Stimulated activated effector memory CD8-positive, alpha-beta T cell treated with anti-CD3 and anti-CD28 coated beads, Interleukin-12 subunit alpha, Interleukin-12 subunit beta, amount 100 ng/mL, for 72 hours (primary cell): ENCODE measurements around the gene SLC50A1.

ENCODE experiments used
- ATAC-seq: fragments of 150-1000 bp; cut with Tn5 transposase; 2 replicates; pipeline ENCODE4 v1.10.0; 2021
- DNase-seq, 2 donors: peaks; one replicate each; pipeline ENCODE4 v3.0.0; 2021 to 2022; ENCODE audit warnings: low spot score in 2 of 2
- H3K27ac Mint-ChIP-seq: one replicate; pipeline ENCODE4 v1.8.0; 2022; ENCODE audit warnings: mild to moderate bottlenecking, mixed read lengths
- H3K36me3 Mint-ChIP-seq: one replicate; pipeline ENCODE4 v1.8.0; 2022; ENCODE audit warnings: mild to moderate bottlenecking, mixed read lengths
- H3K4me1 Mint-ChIP-seq: one replicate; pipeline ENCODE4 v1.8.0; 2022; ENCODE audit warnings: mixed read lengths
- H3K4me3 Mint-ChIP-seq: one replicate; pipeline ENCODE4 v1.8.0; 2022; ENCODE audit warnings: mild to moderate bottlenecking, mixed read lengths
- H3K9me3 Mint-ChIP-seq: one replicate; pipeline ENCODE4 v1.8.0; 2022; ENCODE audit warnings: mixed read lengths

The SLC50A1 gene

GRCh38 chr1:155125946-155126555 is 9.6 kb upstream of the SLC50A1 start:
- ATAC-seq (no peak), DNase-seq (no peak)
- Mint-ChIP-seq H3K9me3 (no peaks in the 10 kb centered on the region), H3K4me1 (peaks cover 33% of the 10 kb centered on the region), H3K36me3 (no peaks in the 10 kb centered on the region), H3K27ac (no peak overlapping the region), H3K4me3 (peak overlapping the region; percentile 83)

- Mint-ChIP-seq H3K9me3 (no peaks in the 10 kb centered on the region), H3K4me1 (peaks cover 35% of the 10 kb centered on the region), H3K27ac (peak overlapping the region; percentile 50), H3K36me3 (no peaks in the 10 kb centered on the region), H3K4me3 (peak overlapping the region; percentile 83)
- no peak for DNase-seq
- ATAC-seq = peak; percentile 78
Observed at GRCh38 chr1:155126556-155127104, 9.0 kb upstream of the SLC50A1 start.

GRCh38 chr1:155127105-155127966 is 8.3 kb upstream of the SLC50A1 start, which contains the start of gene EFNA1:
Gene EFNA1 (plus strand): TSS chr1:155127876. CDS start chr1:155127978, 102 bp downstream.
- ATAC-seq (peak; percentile 75), DNase-seq (peak; percentile 34 to 63)
- Mint-ChIP-seq H3K9me3 (no peaks in the 10 kb centered on the region), H3K4me1 (peaks cover 39% of the 10 kb centered on the region), H3K36me3 (no peaks in the 10 kb centered on the region), H3K27ac (peak within 1 kb of the TSS; percentile 50), H3K4me3 (peak within 1 kb of the TSS; percentile 83)

- no peak for DNase-seq
- no peaks in the 10 kb centered on the region for H3K9me3 Mint-ChIP-seq
- peaks cover 39% of the 10 kb centered on the region for H3K4me1 Mint-ChIP-seq
- peak overlapping the region; percentile 83 for H3K4me3 Mint-ChIP-seq
- no peak for ATAC-seq
- peaks cover 3% of the 10 kb centered on the region for H3K36me3 Mint-ChIP-seq
- H3K27ac Mint-ChIP-seq = peak overlapping the region; percentile 43
Observed at GRCh38 chr1:155127967-155128754, 7.5 kb upstream of the SLC50A1 start.

DNA sequence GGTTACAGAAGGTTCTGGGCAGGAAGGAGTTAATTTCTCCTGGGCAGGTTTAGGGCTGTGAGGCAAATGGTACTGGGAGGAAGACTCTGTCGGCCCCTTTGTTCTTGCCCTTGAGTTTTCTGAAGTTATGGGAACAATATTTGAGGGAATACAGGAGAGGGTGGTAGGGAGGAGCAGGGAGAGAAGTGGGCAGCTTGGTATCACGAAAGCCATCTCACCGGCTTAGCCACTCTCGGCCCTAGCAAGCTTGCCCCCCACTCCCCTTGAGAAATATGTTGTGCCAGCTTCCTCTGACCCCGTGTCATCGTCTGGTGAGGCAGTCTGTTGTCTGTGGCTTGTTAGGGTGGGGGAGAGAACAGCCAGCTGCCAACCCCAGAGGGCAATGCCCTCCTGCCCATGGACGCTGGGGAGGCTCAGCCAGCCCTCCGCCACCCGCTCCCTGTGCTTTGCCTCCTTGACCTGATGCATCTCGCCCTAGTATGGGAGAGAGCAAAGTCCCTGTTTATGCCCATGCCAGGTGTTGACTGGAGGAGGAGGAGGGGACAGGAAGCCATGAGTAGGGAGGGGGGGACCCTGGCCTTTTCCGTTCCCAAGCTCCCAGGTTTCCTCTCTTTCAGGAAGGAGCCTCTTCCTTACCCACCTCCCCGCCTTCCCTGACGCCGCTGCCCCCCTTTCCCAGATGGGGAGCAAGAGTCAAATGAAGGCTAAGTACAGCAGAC is 6.7 kb upstream of the SLC50A1 start:
- peak overlapping the region; percentile 83 for H3K4me3 Mint-ChIP-seq
- no peaks in the 10 kb centered on the region for H3K9me3 Mint-ChIP-seq
- DNase-seq (no peak), ATAC-seq (no peak)
- H3K27ac Mint-ChIP-seq = no peak overlapping the region
- peaks cover 39% of the 10 kb centered on the region for H3K4me1 Mint-ChIP-seq
- H3K36me3 Mint-ChIP-seq = peaks cover 6% of the 10 kb centered on the region

DNA sequence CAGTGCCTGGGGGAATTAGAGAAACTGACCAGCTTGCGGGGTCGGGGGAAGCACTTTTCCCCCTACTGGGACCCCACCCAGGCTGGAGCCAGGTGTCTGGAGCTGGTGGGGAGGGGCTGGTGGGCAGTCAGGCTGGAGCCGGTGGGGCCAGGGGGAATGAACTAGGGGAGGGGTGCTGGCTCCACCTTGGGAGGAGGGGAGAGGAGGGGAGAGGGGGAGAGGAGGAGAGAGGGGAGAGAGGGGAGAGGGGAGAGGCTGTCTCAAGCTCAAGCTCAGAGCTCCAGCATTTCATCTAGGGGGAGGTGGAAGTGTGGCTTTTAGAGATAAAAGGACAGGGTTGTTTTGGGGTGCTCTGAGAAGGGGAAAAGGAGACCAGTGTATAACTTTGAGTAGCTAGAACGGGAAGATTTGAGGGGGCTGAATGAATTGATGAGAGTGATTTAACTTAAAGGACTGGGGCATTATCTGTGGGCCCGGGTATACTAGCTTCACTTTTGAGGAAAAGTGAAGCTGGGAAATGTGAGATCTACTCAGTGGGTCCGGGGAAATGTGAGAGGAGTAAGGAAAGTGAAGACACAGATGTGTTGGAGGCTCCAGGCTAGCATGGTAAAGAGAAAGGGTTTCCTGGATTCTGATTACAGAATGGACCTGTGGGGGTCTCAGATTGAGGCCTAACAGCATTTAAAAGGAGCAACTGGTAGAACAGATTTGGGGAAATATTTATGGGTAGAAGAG is 5.2 kb upstream of the SLC50A1 start:
- H3K9me3 Mint-ChIP-seq = no peaks in the 10 kb centered on the region
- H3K4me3 Mint-ChIP-seq = no peak overlapping the region
- H3K4me1 Mint-ChIP-seq = peaks cover 47% of the 10 kb centered on the region
- DNase-seq = no peak
- H3K27ac Mint-ChIP-seq = no peak overlapping the region
- ATAC-seq = no peak
- H3K36me3 Mint-ChIP-seq = peaks cover 14% of the 10 kb centered on the region

DNA sequence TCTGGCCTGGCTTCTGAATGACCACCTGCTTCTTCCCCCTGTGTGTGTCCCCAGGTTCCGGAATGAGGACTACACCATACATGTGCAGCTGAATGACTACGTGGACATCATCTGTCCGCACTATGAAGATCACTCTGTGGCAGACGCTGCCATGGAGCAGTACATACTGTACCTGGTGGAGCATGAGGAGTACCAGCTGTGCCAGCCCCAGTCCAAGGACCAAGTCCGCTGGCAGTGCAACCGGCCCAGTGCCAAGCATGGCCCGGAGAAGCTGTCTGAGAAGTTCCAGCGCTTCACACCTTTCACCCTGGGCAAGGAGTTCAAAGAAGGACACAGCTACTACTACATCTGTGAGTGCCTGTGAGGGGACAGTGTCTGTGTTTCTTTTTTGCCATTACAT is 4.4 kb upstream of the SLC50A1 start:
- DNase-seq (no peak), ATAC-seq (no peak)
- no peak overlapping the region for H3K4me3 Mint-ChIP-seq
- peaks cover 53% of the 10 kb centered on the region for H3K4me1 Mint-ChIP-seq
- peaks cover 22% of the 10 kb centered on the region for H3K36me3 Mint-ChIP-seq
- no peak overlapping the region for H3K27ac Mint-ChIP-seq
- no peaks in the 10 kb centered on the region for H3K9me3 Mint-ChIP-seq

DNA sequence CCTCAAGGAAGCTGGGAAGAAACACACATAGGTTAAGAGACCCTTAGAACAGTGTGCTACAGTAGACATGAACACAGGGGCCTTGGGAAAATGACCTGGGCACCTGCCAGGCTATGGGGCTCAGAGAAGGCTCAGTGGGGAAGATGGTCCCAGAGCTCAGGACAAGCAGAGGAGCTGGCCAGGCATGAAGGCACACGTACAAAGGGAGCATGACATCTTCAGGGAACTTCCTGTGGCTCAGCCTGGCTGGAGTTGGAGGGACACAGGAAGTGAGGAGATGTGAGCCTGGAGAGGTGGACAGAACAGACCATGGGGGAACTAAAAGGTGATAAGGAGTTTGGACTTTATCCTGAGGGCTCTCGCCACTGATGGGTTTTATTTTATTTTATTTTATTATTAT is 3.8 kb upstream of the SLC50A1 start:
- H3K27ac Mint-ChIP-seq = no peak overlapping the region
- ATAC-seq (no peak), DNase-seq (no peak)
- H3K4me1 Mint-ChIP-seq = peaks cover 50% of the 10 kb centered on the region
- peaks cover 28% of the 10 kb centered on the region for H3K36me3 Mint-ChIP-seq
- no peak overlapping the region for H3K4me3 Mint-ChIP-seq
- H3K9me3 Mint-ChIP-seq = no peaks in the 10 kb centered on the region

DNA sequence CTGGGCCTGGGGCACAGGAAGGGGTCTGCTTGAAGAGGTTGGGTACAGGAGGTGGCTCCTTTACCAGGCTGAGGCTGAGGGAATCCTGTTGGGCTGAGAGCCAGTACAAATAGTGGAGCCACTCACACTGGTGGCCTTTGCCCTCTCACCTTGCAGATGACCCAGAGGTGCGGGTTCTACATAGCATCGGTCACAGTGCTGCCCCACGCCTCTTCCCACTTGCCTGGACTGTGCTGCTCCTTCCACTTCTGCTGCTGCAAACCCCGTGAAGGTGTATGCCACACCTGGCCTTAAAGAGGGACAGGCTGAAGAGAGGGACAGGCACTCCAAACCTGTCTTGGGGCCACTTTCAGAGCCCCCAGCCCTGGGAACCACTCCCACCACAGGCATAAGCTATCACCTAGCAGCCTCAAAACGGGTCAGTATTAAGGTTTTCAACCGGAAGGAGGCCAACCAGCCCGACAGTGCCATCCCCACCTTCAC is 1.8 kb upstream of the SLC50A1 start:
- H3K36me3 Mint-ChIP-seq = peaks cover 48% of the 10 kb centered on the region
- ATAC-seq = no peak
- H3K4me1 Mint-ChIP-seq = peaks cover 52% of the 10 kb centered on the region
- DNase-seq = no peak
- H3K9me3 Mint-ChIP-seq = no peaks in the 10 kb centered on the region
- H3K4me3 Mint-ChIP-seq = no peak overlapping the region
- no peak overlapping the region for H3K27ac Mint-ChIP-seq

DNA sequence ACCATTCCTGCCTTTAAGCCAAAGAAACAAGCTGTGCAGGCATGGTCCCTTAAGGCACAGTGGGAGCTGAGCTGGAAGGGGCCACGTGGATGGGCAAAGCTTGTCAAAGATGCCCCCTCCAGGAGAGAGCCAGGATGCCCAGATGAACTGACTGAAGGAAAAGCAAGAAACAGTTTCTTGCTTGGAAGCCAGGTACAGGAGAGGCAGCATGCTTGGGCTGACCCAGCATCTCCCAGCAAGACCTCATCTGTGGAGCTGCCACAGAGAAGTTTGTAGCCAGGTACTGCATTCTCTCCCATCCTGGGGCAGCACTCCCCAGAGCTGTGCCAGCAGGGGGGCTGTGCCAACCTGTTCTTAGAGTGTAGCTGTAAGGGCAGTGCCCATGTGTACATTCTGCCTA is 1.3 kb upstream of the SLC50A1 start:
- Mint-ChIP-seq H3K4me3 (peak overlapping the region; percentile 98), H3K4me1 (peaks cover 50% of the 10 kb centered on the region), H3K9me3 (no peaks in the 10 kb centered on the region), H3K36me3 (peaks cover 53% of the 10 kb centered on the region), H3K27ac (no peak overlapping the region)
- no peak for ATAC-seq
- DNase-seq = no peak

DNA sequence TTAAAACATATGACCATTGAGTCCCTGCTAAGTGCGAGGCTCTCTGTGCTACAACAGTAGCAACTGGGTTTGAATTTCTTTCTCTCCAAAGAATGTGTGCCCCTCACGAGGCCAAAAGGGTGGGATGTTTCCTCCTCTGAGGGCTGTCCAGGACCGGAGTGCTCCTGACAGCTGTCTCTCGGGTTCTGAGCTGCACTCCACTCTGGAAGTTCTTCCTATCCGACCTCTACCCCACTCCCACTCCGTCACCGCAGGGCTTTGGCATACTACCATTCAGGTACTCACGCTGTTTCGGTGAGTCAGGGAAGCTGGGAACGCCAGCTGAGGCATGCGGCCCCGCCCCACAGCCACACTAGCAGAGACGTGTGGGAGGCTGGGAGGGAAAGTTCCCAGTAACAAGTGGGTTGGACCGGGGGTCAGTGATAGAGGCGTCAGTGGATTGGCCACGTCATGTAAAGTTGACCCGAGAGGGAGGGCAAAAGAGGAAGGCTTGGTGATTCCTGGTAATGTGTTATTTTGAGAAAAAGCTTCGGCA is 705 bp upstream of the SLC50A1 start:
- H3K27ac Mint-ChIP-seq = peak overlapping the region; percentile 99
- DNase-seq (peak; percentile 44 to 71), ATAC-seq (peak; percentile 69)
- H3K36me3 Mint-ChIP-seq = peaks cover 59% of the 10 kb centered on the region
- H3K4me3 Mint-ChIP-seq = peak overlapping the region; percentile 98
- peaks cover 45% of the 10 kb centered on the region for H3K4me1 Mint-ChIP-seq
- no peaks in the 10 kb centered on the region for H3K9me3 Mint-ChIP-seq

DNA sequence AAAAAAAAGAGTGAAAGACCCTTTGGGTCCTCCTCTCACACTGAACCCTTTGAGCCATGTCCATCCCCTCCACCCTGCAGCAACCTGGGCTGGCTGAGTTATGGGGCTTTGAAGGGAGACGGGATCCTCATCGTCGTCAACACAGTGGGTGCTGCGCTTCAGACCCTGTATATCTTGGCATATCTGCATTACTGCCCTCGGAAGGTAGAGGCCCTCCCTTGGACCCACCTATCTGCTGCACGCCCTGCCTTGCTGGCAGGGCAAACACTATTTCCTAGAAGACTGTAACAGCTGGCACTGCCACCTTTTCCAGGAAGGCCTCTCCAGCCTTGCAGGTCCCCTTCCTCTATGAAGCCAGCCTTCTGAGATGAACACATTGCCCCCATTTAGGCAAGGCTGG is 1.1 kb downstream of the SLC50A1 start:
- Mint-ChIP-seq H3K36me3 (peaks cover 66% of the 10 kb centered on the region), H3K9me3 (no peaks in the 10 kb centered on the region), H3K4me1 (peaks cover 47% of the 10 kb centered on the region), H3K27ac (peak overlapping the region; percentile 99), H3K4me3 (peak overlapping the region; percentile 98)
- ATAC-seq (no peak), DNase-seq (no peak)

GRCh38 chr1:155137154-155137949 is 1.7 kb downstream of the SLC50A1 start:
- Mint-ChIP-seq H3K4me1 (peaks cover 44% of the 10 kb centered on the region), H3K27ac (peak overlapping the region; percentile 99), H3K36me3 (peaks cover 66% of the 10 kb centered on the region), H3K9me3 (no peaks in the 10 kb centered on the region), H3K4me3 (peak overlapping the region; percentile 98)
- DNase-seq = no peak
- no peak for ATAC-seq
